ENCODE measurements around the gene TMEM53. TPM values are rescaled to one million over a fixed set of nuclear protein-coding genes. Genes with fewer than 3 reads are reported as not detected.

Gene TMEM53
- total RNA-seq, 2 experiments from 2014 or later: 0.64 to 1.2 TPM

- Histone ChIP-seq H3K27me3 (ENCODE audit: control insufficient read depth in 1 of 2, insufficient read depth in 2 of 2, low read length in 2 of 2) (no peaks in the 10 kb centered on the region), H3K9me3 (ENCODE audit: control insufficient read depth in 1 of 2, insufficient read depth in 1 of 2, low read length in 2 of 2) (no peaks in the 10 kb centered on the region), H3K36me3 (ENCODE audit: insufficient read depth, low read length) (peaks cover 99% of the 10 kb centered on the region), H3K4me3 (ENCODE audit: low read length) (no peak overlapping the region), H3K27ac (ENCODE audit: low read depth in 1 of 2, low read length in 2 of 2) (no peak overlapping the region), H3K4me1 (ENCODE audit: insufficient read depth, low read length) (no peaks in the 10 kb centered on the region)
- ChIA-PET CTCF (interaction anchor here (0.6 kb wide), 1 partner anchor 49 kb away, joined by 4 read pairs; no protein-coding TSS in a partner anchor), POLR2A (interaction anchor here (2.8 kb wide), 1 partner anchor 14 kb away, joined by 13 read pairs; no protein-coding TSS in a partner anchor)
- ATAC-seq (ENCODE audit: poor library complexity) (no peak), DNase-seq (no peak)
- Mint-ChIP-seq H3K4me3 (no peak overlapping the region), H3K36me3 (ENCODE audit: low read depth) (peaks cover 97% of the 10 kb centered on the region), H3K27ac (no peak overlapping the region), H3K9me3 (no peaks in the 10 kb centered on the region), H3K4me1 (ENCODE audit: low read depth) (no peaks in the 10 kb centered on the region), H3K27me3 (no peaks in the 10 kb centered on the region)
- no peak for TF ChIP-seq CTCF (IDR thresholded peaks at IDR 0.05)
- intact Hi-C loops (cut with DNase I, micrococcal nuclease): no loop called here
These were observed 27.8 kb downstream of the TMEM53 start for GRCh38 chr1:44646261-44647110.

- H3K36me3 Mint-ChIP-seq (ENCODE audit: low read depth): peaks cover 97% of the 10 kb centered on the region
- POLR2A ChIA-PET: interaction anchor here (2.8 kb wide), 1 partner anchor 14 kb away, joined by 13 read pairs; no protein-coding TSS in a partner anchor
These were observed 28.6 kb downstream of the TMEM53 start for GRCh38 chr1:44645476-44646244.

GRCh38 chr1:44644806-44645205 is 29.5 kb downstream of the TMEM53 start:
- no peaks in the 10 kb centered on the region for H3K4me1 Mint-ChIP-seq (ENCODE audit: low read depth)
- H3K27ac ChIP-seq (ENCODE audit: low read depth in 1 of 2, low read length in 2 of 2): no peak overlapping the region
- H3K27me3 ChIP-seq (ENCODE audit: control insufficient read depth in 1 of 2, insufficient read depth in 2 of 2, low read length in 2 of 2): no peaks in the 10 kb centered on the region
- no peaks in the 10 kb centered on the region for H3K4me1 ChIP-seq (ENCODE audit: insufficient read depth, low read length)
- H3K4me3 Mint-ChIP-seq: no peak overlapping the region
- H3K27me3 Mint-ChIP-seq: no peaks in the 10 kb centered on the region
- no peak for ATAC-seq (ENCODE audit: poor library complexity)
- H3K36me3 ChIP-seq (ENCODE audit: insufficient read depth, low read length): peaks cover 98% of the 10 kb centered on the region
- ChIA-PET CTCF (no interaction called here), POLR2A (no interaction called here)
- peaks cover 90% of the 10 kb centered on the region for H3K36me3 Mint-ChIP-seq (ENCODE audit: low read depth)
- no peak overlapping the region for H3K4me3 ChIP-seq (ENCODE audit: low read length)
- intact Hi-C loops (cut with DNase I, micrococcal nuclease): no loop called here
- H3K27ac Mint-ChIP-seq: no peak overlapping the region
- H3K9me3 ChIP-seq (ENCODE audit: control insufficient read depth in 1 of 2, insufficient read depth in 1 of 2, low read length in 2 of 2): no peaks in the 10 kb centered on the region
- DNase-seq: no peak
- no peaks in the 10 kb centered on the region for H3K9me3 Mint-ChIP-seq
- TF ChIP-seq CTCF (IDR thresholded peaks at IDR 0.05): no peak

More at GRCh38 chr1:44645476-44646244, 28.6 kb downstream of the TMEM53 start:
- ATAC-seq (ENCODE audit: poor library complexity) (no peak), DNase-seq (no peak)
- Mint-ChIP-seq H3K9me3 (no peaks in the 10 kb centered on the region), H3K27me3 (no peaks in the 10 kb centered on the region), H3K4me3 (no peak overlapping the region), H3K4me1 (ENCODE audit: low read depth) (no peaks in the 10 kb centered on the region), H3K27ac (no peak overlapping the region)
- intact Hi-C loops (cut with DNase I, micrococcal nuclease): no loop called here
- no peaks in the 10 kb centered on the region for H3K4me1 ChIP-seq (ENCODE audit: insufficient read depth, low read length)
- H3K4me3 ChIP-seq (ENCODE audit: low read length): no peak overlapping the region
- H3K9me3 ChIP-seq (ENCODE audit: control insufficient read depth in 1 of 2, insufficient read depth in 1 of 2, low read length in 2 of 2): no peaks in the 10 kb centered on the region
- CTCF ChIA-PET: no interaction called here
- H3K27me3 ChIP-seq (ENCODE audit: control insufficient read depth in 1 of 2, insufficient read depth in 2 of 2, low read length in 2 of 2): no peaks in the 10 kb centered on the region
- H3K27ac ChIP-seq (ENCODE audit: low read depth in 1 of 2, low read length in 2 of 2): no peak overlapping the region
- peaks cover 99% of the 10 kb centered on the region for H3K36me3 ChIP-seq (ENCODE audit: insufficient read depth, low read length)
- TF ChIP-seq CTCF (IDR thresholded peaks at IDR 0.05): no peak

All from CD4-positive, alpha-beta T cell (primary cell).